Measurements from ENCODE around the gene KRTAP5-4.

The KRTAP5-4 gene

GRCh38 chr11:1669546-1670218 lies 47.7 kb upstream of the KRTAP5-4 start:
- no peak overlapping the region for H4K8ac ChIP-seq (ENCODE audit: low read length)
- WGBS: 88% methylated on average over 21 of the region's 21 CpGs

GRCh38 chr11:1668911-1669473 lies 47.1 kb upstream of the KRTAP5-4 start:
- no peak for DNase-seq
- Histone ChIP-seq H3K27ac (ENCODE audit: low read length, poor library complexity, severe bottlenecking) (no peak overlapping the region), H2AFZ (ENCODE audit: low read depth, low read length) (no peak overlapping the region), H4K8ac (ENCODE audit: low read length) (no peak overlapping the region), H3K18ac (ENCODE audit: low read depth in 1 of 2, low read length in 2 of 2) (no peak overlapping the region), H3K9ac (ENCODE audit: low read length) (no peak overlapping the region), H2BK15ac (ENCODE audit: low read depth, poor library complexity, severe bottlenecking) (no peak overlapping the region), H3K27me3 (ENCODE audit: control insufficient read depth in 1 of 2, insufficient read depth in 1 of 2, low read length in 2 of 2) (peaks cover 49 to 59% of the 10 kb centered on the region in 2 experiments), H2AK5ac (ENCODE audit: low read length, severe bottlenecking) (no peak overlapping the region), H3K9me3 (ENCODE audit: control insufficient read depth, low read length) (peaks cover 3% of the 10 kb centered on the region), H3K23ac (ENCODE audit: low read length in 2 of 2) (no peak overlapping the region), H3K14ac (ENCODE audit: low read length in 2 of 2) (no peak overlapping the region), H2BK120ac (ENCODE audit: low read depth, low read length) (no peak overlapping the region), H2BK5ac (ENCODE audit: low read depth, low read length, poor library complexity, severe bottlenecking) (no peak overlapping the region), H3K79me1 (replicated peaks; ENCODE audit: low read length, poor library complexity, severe bottlenecking) (no peaks in the 10 kb centered on the region), H3K4me1 (ENCODE audit: control insufficient read depth, insufficient read depth, low read depth, low read length) (peaks cover 3% of the 10 kb centered on the region), H3K4ac (ENCODE audit: low read depth in 1 of 2, low read length in 2 of 2) (no peak overlapping the region), H3K4me3 (ENCODE audit: insufficient read depth in 1 of 2, low read depth in 1 of 2, low read length in 2 of 2) (no peak overlapping the region), H3K4me2 (ENCODE audit: low read length, poor library complexity, severe bottlenecking) (no peak overlapping the region), H4K91ac (ENCODE audit: low read length) (no peak overlapping the region), H3K36me3 (ENCODE audit: control insufficient read depth in 1 of 2, insufficient read depth in 2 of 2, low read depth in 1 of 2, low read length in 2 of 2) (no peaks in the 10 kb centered on the region), H2BK12ac (ENCODE audit: low read length in 2 of 2) (no peak overlapping the region)
- WGBS: 75% methylated on average over 13 of the region's 13 CpGs

More at GRCh38 chr11:1669546-1670218, 47.7 kb upstream of the KRTAP5-4 start:
- Histone ChIP-seq H4K91ac (ENCODE audit: low read length) (no peak overlapping the region), H2BK12ac (ENCODE audit: low read length in 2 of 2) (no peak overlapping the region), H3K9ac (ENCODE audit: low read length) (no peak overlapping the region), H3K4ac (ENCODE audit: low read depth in 1 of 2, low read length in 2 of 2) (no peak overlapping the region), H2BK5ac (ENCODE audit: low read depth, low read length, poor library complexity, severe bottlenecking) (no peak overlapping the region), H3K4me3 (ENCODE audit: insufficient read depth in 1 of 2, low read depth in 1 of 2, low read length in 2 of 2) (no peak overlapping the region), H2AFZ (ENCODE audit: low read depth, low read length) (no peak overlapping the region), H2AK5ac (ENCODE audit: low read length, severe bottlenecking) (no peak overlapping the region), H3K4me1 (ENCODE audit: control insufficient read depth, insufficient read depth, low read depth, low read length) (peaks cover 3% of the 10 kb centered on the region), H3K79me1 (replicated peaks; ENCODE audit: low read length, poor library complexity, severe bottlenecking) (no peaks in the 10 kb centered on the region), H3K23ac (ENCODE audit: low read length in 2 of 2) (no peak overlapping the region), H3K36me3 (ENCODE audit: control insufficient read depth in 1 of 2, insufficient read depth in 2 of 2, low read depth in 1 of 2, low read length in 2 of 2) (no peaks in the 10 kb centered on the region), H2BK15ac (ENCODE audit: low read depth, poor library complexity, severe bottlenecking) (no peak overlapping the region), H3K9me3 (ENCODE audit: control insufficient read depth, low read length) (peaks cover 3% of the 10 kb centered on the region), H3K18ac (ENCODE audit: low read depth in 1 of 2, low read length in 2 of 2) (no peak overlapping the region), H3K27ac (ENCODE audit: low read length, poor library complexity, severe bottlenecking) (no peak overlapping the region), H2BK120ac (ENCODE audit: low read depth, low read length) (no peak overlapping the region), H3K14ac (ENCODE audit: low read length in 2 of 2) (no peak overlapping the region), H3K4me2 (ENCODE audit: low read length, poor library complexity, severe bottlenecking) (no peak overlapping the region), H3K27me3 (ENCODE audit: control insufficient read depth in 1 of 2, insufficient read depth in 1 of 2, low read length in 2 of 2) (peaks cover 54 to 66% of the 10 kb centered on the region in 2 experiments)
- DNase-seq: no peak

GRCh38 chr11:1667906-1668305 lies 46.0 kb upstream of the KRTAP5-4 start:
- Histone ChIP-seq H3K14ac (ENCODE audit: low read length in 2 of 2) (no peak overlapping the region), H2BK5ac (ENCODE audit: low read depth, low read length, poor library complexity, severe bottlenecking) (no peak overlapping the region), H3K18ac (ENCODE audit: low read depth in 1 of 2, low read length in 2 of 2) (no peak overlapping the region), H3K36me3 (ENCODE audit: control insufficient read depth in 1 of 2, insufficient read depth in 2 of 2, low read depth in 1 of 2, low read length in 2 of 2) (no peaks in the 10 kb centered on the region), H3K9ac (ENCODE audit: low read length) (no peak overlapping the region), H3K23ac (ENCODE audit: low read length in 2 of 2) (no peak overlapping the region), H3K4ac (ENCODE audit: low read depth in 1 of 2, low read length in 2 of 2) (no peak overlapping the region), H3K79me1 (replicated peaks; ENCODE audit: low read length, poor library complexity, severe bottlenecking) (no peaks in the 10 kb centered on the region), H2AFZ (ENCODE audit: low read depth, low read length) (no peak overlapping the region), H3K27me3 (ENCODE audit: control insufficient read depth in 1 of 2, insufficient read depth in 1 of 2, low read length in 2 of 2) (peaks cover 41 to 49% of the 10 kb centered on the region in 2 experiments), H4K91ac (ENCODE audit: low read length) (no peak overlapping the region), H3K4me1 (ENCODE audit: control insufficient read depth, insufficient read depth, low read depth, low read length) (peaks cover 3% of the 10 kb centered on the region), H4K8ac (ENCODE audit: low read length) (no peak overlapping the region), H3K4me3 (ENCODE audit: insufficient read depth in 1 of 2, low read depth in 1 of 2, low read length in 2 of 2) (no peak overlapping the region), H3K9me3 (ENCODE audit: control insufficient read depth, low read length) (peaks cover 3% of the 10 kb centered on the region), H3K27ac (ENCODE audit: low read length, poor library complexity, severe bottlenecking) (no peak overlapping the region), H2BK15ac (ENCODE audit: low read depth, poor library complexity, severe bottlenecking) (no peak overlapping the region), H3K4me2 (ENCODE audit: low read length, poor library complexity, severe bottlenecking) (no peak overlapping the region), H2AK5ac (ENCODE audit: low read length, severe bottlenecking) (no peak overlapping the region), H2BK12ac (ENCODE audit: low read length in 2 of 2) (no peak overlapping the region), H2BK120ac (ENCODE audit: low read depth, low read length) (no peak overlapping the region)
- 31% methylated on average over 16 of the region's 16 CpGs for WGBS
- no peak for DNase-seq

GRCh38 chr11:1667121-1667850 lies 45.3 kb upstream of the KRTAP5-4 start:
- Histone ChIP-seq H3K18ac (ENCODE audit: low read depth in 1 of 2, low read length in 2 of 2) (peak overlapping the region in 1 of 2 experiments; percentile 18), H4K8ac (ENCODE audit: low read length) (peak overlapping the region; percentile 45), H3K4ac (ENCODE audit: low read depth in 1 of 2, low read length in 2 of 2) (peak overlapping the region in 1 of 2 experiments; percentile 51), H3K23ac (ENCODE audit: low read length in 2 of 2) (peak overlapping the region in 1 of 2 experiments; percentile 84), H3K4me2 (ENCODE audit: low read length, poor library complexity, severe bottlenecking) (no peak overlapping the region), H3K79me1 (replicated peaks; ENCODE audit: low read length, poor library complexity, severe bottlenecking) (no peaks in the 10 kb centered on the region), H3K9ac (ENCODE audit: low read length) (no peak overlapping the region), H2BK120ac (ENCODE audit: low read depth, low read length) (no peak overlapping the region), H3K27me3 (ENCODE audit: control insufficient read depth in 1 of 2, insufficient read depth in 1 of 2, low read length in 2 of 2) (peaks cover 35 to 42% of the 10 kb centered on the region in 2 experiments), H3K4me3 (ENCODE audit: insufficient read depth in 1 of 2, low read depth in 1 of 2, low read length in 2 of 2) (no peak overlapping the region), H3K27ac (ENCODE audit: low read length, poor library complexity, severe bottlenecking) (no peak overlapping the region), H3K9me3 (ENCODE audit: control insufficient read depth, low read length) (no peaks in the 10 kb centered on the region), H2BK12ac (ENCODE audit: low read length in 2 of 2) (peak overlapping the region in 1 of 2 experiments; percentile 78), H3K14ac (ENCODE audit: low read length in 2 of 2) (peak overlapping the region in 1 of 2 experiments; percentile 32), H4K91ac (ENCODE audit: low read length) (peak overlapping the region; percentile 70), H2AK5ac (ENCODE audit: low read length, severe bottlenecking) (no peak overlapping the region), H3K4me1 (ENCODE audit: control insufficient read depth, insufficient read depth, low read depth, low read length) (peaks cover 3% of the 10 kb centered on the region), H2BK5ac (ENCODE audit: low read depth, low read length, poor library complexity, severe bottlenecking) (no peak overlapping the region), H2AFZ (ENCODE audit: low read depth, low read length) (no peak overlapping the region), H2BK15ac (ENCODE audit: low read depth, poor library complexity, severe bottlenecking) (no peak overlapping the region), H3K36me3 (ENCODE audit: control insufficient read depth in 1 of 2, insufficient read depth in 2 of 2, low read depth in 1 of 2, low read length in 2 of 2) (no peaks in the 10 kb centered on the region)
- DNase-seq: no peak
- WGBS: 81% methylated on average over 21 of the region's 24 CpGs

Measured in mesenchymal stem cell (in vitro differentiated cells and primary cell).